ENCODE results near the gene UBFD1. TPM values are rescaled to one million over a fixed set of nuclear protein-coding genes. Genes with fewer than 3 reads are reported as not detected.

UBFD1 gene
- total RNA-seq, 2 donors from 2014 or later, result 56.0 to 84.9 TPM

GRCh38 chr16:23515881-23516280 lies 41.6 kb upstream of the UBFD1 start:
- DNase-seq (ENCODE audit: low spot score) (no peak), ATAC-seq (ENCODE audit: insufficient number of reproducible peaks, low FRiP score, low read depth) (no peak)
- Histone ChIP-seq H3K4me3 (no peak overlapping the region), H3K4me1 (ENCODE audit: control insufficient read depth in 1 of 2, low read depth in 2 of 2) (peaks cover 0 to 6% of the 10 kb centered on the region in 2 donors), H3K27me3 (replicated peaks; ENCODE audit: insufficient read depth) (no peaks in the 10 kb centered on the region), H3K36me3 (no peaks in the 10 kb centered on the region), H3K9me3 (no peaks in the 10 kb centered on the region), H3K27ac (no peak overlapping the region)
- TF ChIP-seq, protein P1, sequence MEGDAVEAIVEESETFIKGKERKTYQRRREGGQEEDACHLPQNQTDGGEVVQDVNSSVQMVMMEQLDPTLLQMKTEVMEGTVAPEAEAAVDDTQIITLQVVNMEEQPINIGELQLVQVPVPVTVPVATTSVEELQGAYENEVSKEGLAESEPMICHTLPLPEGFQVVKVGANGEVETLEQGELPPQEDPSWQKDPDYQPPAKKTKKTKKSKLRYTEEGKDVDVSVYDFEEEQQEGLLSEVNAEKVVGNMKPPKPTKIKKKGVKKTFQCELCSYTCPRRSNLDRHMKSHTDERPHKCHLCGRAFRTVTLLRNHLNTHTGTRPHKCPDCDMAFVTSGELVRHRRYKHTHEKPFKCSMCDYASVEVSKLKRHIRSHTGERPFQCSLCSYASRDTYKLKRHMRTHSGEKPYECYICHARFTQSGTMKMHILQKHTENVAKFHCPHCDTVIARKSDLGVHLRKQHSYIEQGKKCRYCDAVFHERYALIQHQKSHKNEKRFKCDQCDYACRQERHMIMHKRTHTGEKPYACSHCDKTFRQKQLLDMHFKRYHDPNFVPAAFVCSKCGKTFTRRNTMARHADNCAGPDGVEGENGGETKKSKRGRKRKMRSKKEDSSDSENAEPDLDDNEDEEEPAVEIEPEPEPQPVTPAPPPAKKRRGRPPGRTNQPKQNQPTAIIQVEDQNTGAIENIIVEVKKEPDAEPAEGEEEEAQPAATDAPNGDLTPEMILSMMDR (IDR thresholded peaks at IDR 0.05), result no peak

DNA sequence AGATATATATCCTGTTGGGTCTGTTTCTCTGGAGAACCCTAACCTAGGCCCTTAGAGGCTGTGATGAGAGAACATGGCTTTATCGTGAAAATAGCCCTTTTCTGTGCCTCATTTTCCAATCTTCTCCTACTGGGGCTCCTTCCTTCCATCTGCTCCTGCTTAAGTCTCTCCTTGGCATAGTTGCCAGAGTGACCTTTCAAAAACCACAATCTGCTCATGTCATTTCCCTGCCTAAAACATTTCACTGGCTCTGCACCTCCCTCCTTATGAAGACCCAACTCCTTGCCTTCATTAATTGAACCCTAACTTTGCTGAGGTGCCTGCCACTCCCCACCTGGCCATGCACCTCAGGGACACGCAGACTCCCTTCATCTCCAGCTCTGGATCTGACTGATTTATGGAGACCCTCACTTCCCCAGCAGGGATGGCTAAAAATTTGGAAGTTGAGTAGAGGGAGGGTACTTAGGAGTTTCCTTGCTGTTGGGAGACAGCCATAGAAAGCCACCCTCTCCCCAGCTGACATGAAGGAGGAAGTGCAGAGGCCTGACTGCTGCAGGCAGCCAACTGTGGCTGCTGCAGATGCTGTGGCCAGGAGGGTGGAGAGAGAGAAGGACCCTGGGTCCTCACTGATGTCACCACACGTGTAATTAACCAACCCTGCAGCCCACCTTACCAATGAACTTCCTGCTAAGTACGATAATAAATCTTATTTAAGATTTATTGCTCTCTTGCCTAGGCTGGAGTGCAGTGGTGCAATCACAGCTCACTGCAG lies 41.0 kb upstream of the UBFD1 start:
- ATAC-seq (ENCODE audit: insufficient number of reproducible peaks, low FRiP score, low read depth) (no peak), DNase-seq (ENCODE audit: low spot score) (no peak)
- no peaks in the 10 kb centered on the region for H3K36me3 ChIP-seq
- no peaks in the 10 kb centered on the region for H3K4me1 ChIP-seq (ENCODE audit: control insufficient read depth in 1 of 2, low read depth in 2 of 2)
- H3K27me3 ChIP-seq (replicated peaks; ENCODE audit: insufficient read depth), result no peaks in the 10 kb centered on the region
- H3K9me3 ChIP-seq, result no peaks in the 10 kb centered on the region
- no peak overlapping the region for H3K27ac ChIP-seq
- no peak overlapping the region for H3K4me3 ChIP-seq
- TF ChIP-seq, protein P1 (IDR thresholded peaks at IDR 0.05), result no peak

GRCh38 chr16:23518435-23518891 lies 39.1 kb upstream of the UBFD1 start:
- ATAC-seq (ENCODE audit: insufficient number of reproducible peaks, low FRiP score, low read depth) (no peak), DNase-seq (ENCODE audit: low spot score) (no peak)
- Histone ChIP-seq H3K27ac (no peak overlapping the region), H3K9me3 (no peaks in the 10 kb centered on the region), H3K4me3 (no peak overlapping the region), H3K27me3 (replicated peaks; ENCODE audit: insufficient read depth) (no peaks in the 10 kb centered on the region), H3K4me1 (ENCODE audit: control insufficient read depth in 1 of 2, low read depth in 2 of 2) (no peaks in the 10 kb centered on the region), H3K36me3 (no peaks in the 10 kb centered on the region)
- TF ChIP-seq, protein P1 (IDR thresholded peaks at IDR 0.05), result no peak

GRCh38 chr16:23519282-23519681 lies 38.2 kb upstream of the UBFD1 start:
- Histone ChIP-seq H3K36me3 (peaks cover 4% of the 10 kb centered on the region), H3K27me3 (replicated peaks; ENCODE audit: insufficient read depth) (no peaks in the 10 kb centered on the region), H3K9me3 (no peaks in the 10 kb centered on the region), H3K4me3 (no peak overlapping the region), H3K4me1 (ENCODE audit: control insufficient read depth in 1 of 2, low read depth in 2 of 2) (no peaks in the 10 kb centered on the region), H3K27ac (no peak overlapping the region)
- ATAC-seq (ENCODE audit: insufficient number of reproducible peaks, low FRiP score, low read depth), result no peak
- TF ChIP-seq, protein P1 (IDR thresholded peaks at IDR 0.05), result no peak
- no peak for DNase-seq (ENCODE audit: low spot score)

GRCh38 chr16:23520500-23520899 lies 37.0 kb upstream of the UBFD1 start:
- ATAC-seq (ENCODE audit: insufficient number of reproducible peaks, low FRiP score, low read depth) (no peak), DNase-seq (ENCODE audit: low spot score) (no peak)
- Histone ChIP-seq H3K4me3 (no peak overlapping the region), H3K36me3 (peaks cover 7% of the 10 kb centered on the region), H3K4me1 (ENCODE audit: control insufficient read depth in 1 of 2, low read depth in 2 of 2) (no peaks in the 10 kb centered on the region), H3K27me3 (replicated peaks; ENCODE audit: insufficient read depth) (no peaks in the 10 kb centered on the region), H3K9me3 (no peaks in the 10 kb centered on the region), H3K27ac (no peak overlapping the region)
- TF ChIP-seq, protein P1 (IDR thresholded peaks at IDR 0.05), result no peak

Data from thoracic aorta (tissue), 2 donors.